Suprapubic skin (tissue), 4 donors: ENCODE measurements around the gene FERMT2. TPM values are rescaled to one million over a fixed set of nuclear protein-coding genes. Genes with fewer than 3 reads are reported as not detected.

Source experiments
- DNase-seq, 2 donors: peaks; one replicate each; pipeline ENCODE4 v3.0.0-alpha.2; 2019; ENCODE audit warnings: low spot score in 2 of 2
- H3K27ac ChIP-seq: fragments of 200-600 bp; sonication (generic); one replicate; pipeline ENCODE4 v1.5.1; 2019
- H3K27me3 ChIP-seq: fragments of 200-600 bp; sonication (generic); one replicate; pipeline ENCODE4 v1.5.1; 2019
- H3K36me3 ChIP-seq: fragments of 200-600 bp; sonication (generic); one replicate; pipeline ENCODE4 v1.5.1; 2019
- H3K4me1 ChIP-seq: fragments of 200-600 bp; sonication (generic); one replicate; pipeline ENCODE4 v1.5.1; 2019
- H3K4me3 ChIP-seq: fragments of 200-600 bp; sonication (generic); one replicate; pipeline ENCODE4 v1.5.1; 2019; ENCODE audit warnings: mild to moderate bottlenecking
- H3K9me3 ChIP-seq: fragments of 200-600 bp; sonication (generic); one replicate; pipeline ENCODE4 v1.5.1; 2019
- CTCF ChIP-seq, 2 donors: fragments of 200-600 bp in 1 of 2; fragments of 450-650 bp in 1 of 2; sonication (generic) in 1 of 2; IDR thresholded peaks; one replicate each; pipeline ENCODE4 v1.5.1; 2016 to 2019; ENCODE audit warnings: antibody characterized with exemption in 2 of 2, mild to moderate bottlenecking in 1 of 2, moderate library complexity in 1 of 2
- EP300 ChIP-seq: sonication (generic); formaldehyde crosslinking; IDR thresholded peaks from one replicate; pipeline ENCODE4 v1.6.1; 2017; ENCODE audit warnings: antibody characterized with exemption
- POLR2A ChIP-seq, 2 donors: fragments of 450-650 bp; IDR thresholded peaks; one replicate each; pipeline ENCODE4 v1.6.1; 2017; ENCODE audit warnings: antibody characterized with exemption in 2 of 2, mild to moderate bottlenecking in 2 of 2, moderate library complexity in 2 of 2
- POLR2AphosphoS5 ChIP-seq, 3 donors: sonication (generic); formaldehyde crosslinking; IDR thresholded peaks; one replicate each; pipeline ENCODE4 v1.6.1; 2017; ENCODE audit warnings: antibody characterized with exemption in 3 of 3
- WGBS: methylation state at CpG from one replicate; pipeline ENCODE4 v1.1.5; 2018; 5-methylcytosine and 5-hydroxymethylcytosine counted together
- total RNA-seq, 4 donors: library from RNA; depleted of rRNA; stranded (reverse); fragments of >200 nt; gene quantifications; one replicate each; pipeline ENCODE4 v1.1.0, GENCODE V29; 2016

The FERMT2 gene
- total RNA-seq, 4 donors from 2014 or later, result 9.1 to 17.7 (median 15.1) TPM

GRCh38 chr14:52877628-52878027 lies 73.2 kb downstream of the FERMT2 start:
- no peak for TF ChIP-seq POLR2AphosphoS5 (IDR thresholded peaks at IDR 0.05)
- no peak for TF ChIP-seq CTCF (IDR thresholded peaks at IDR 0.05)
- no peak for TF ChIP-seq POLR2A (IDR thresholded peaks at IDR 0.05)
- no peak for TF ChIP-seq EP300
- H3K36me3 ChIP-seq, result peaks cover 12% of the 10 kb centered on the region
- peaks cover 8% of the 10 kb centered on the region for H3K4me1 ChIP-seq
- H3K27ac ChIP-seq, result no peak overlapping the region
- no peaks in the 10 kb centered on the region for H3K27me3 ChIP-seq
- no peak for DNase-seq
- H3K4me3 ChIP-seq, result no peak overlapping the region
- no peaks in the 10 kb centered on the region for H3K9me3 ChIP-seq
- WGBS, result 72% methylated on average over 2 of the region's 2 CpGs

DNA sequence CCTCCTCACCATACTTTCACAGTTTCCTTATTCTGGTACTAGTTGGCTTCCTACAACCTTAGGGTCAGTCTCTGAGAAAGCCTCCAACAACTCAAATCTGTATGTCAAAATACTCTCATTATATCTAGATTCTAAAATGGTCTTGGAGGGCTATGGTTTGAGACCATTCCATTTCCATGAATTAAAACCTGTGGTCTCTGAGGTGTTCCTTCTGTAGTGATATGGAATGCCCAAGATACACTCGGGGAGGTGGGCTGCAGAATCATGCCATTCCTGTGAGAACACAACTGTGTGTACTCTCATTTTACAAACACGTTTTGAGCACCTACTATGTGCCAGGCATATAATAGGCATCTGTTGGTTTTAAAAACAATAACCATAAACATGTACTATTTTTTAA lies 74.0 kb downstream of the FERMT2 start:
- 86% methylated on average over 2 of the region's 2 CpGs for WGBS
- H3K4me1 ChIP-seq, result peaks cover 10% of the 10 kb centered on the region
- peaks cover 20% of the 10 kb centered on the region for H3K36me3 ChIP-seq

DNA sequence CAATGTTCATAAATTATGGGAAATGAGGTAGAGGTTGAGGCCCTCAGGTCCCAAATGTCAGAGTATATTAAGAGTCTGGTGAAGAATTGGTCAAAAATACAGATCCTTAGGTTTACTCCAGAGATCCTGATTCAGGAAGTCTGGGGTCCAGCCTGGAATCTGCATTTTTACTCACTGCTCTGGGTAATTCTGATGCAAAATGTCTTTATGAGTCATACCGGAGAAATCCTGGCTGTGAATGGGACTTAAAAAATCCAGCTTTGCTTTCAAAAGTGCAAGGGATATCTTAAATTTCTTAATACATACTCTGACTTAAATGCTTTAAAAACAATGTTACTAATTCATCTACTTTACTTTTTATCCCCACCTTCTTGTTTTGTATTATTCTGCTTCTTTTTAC lies 74.5 kb downstream of the FERMT2 start:
- Histone ChIP-seq H3K27ac (no peak overlapping the region), H3K4me1 (peaks cover 10% of the 10 kb centered on the region), H3K36me3 (peaks cover 25% of the 10 kb centered on the region), H3K4me3 (no peak overlapping the region), H3K27me3 (no peaks in the 10 kb centered on the region), H3K9me3 (no peaks in the 10 kb centered on the region)
- no peak for DNase-seq
- WGBS, result 96% methylated on average over 1 of the region's 1 CpG
- no peak for TF ChIP-seq POLR2A (IDR thresholded peaks at IDR 0.05)
- TF ChIP-seq POLR2AphosphoS5 (IDR thresholded peaks at IDR 0.05), result no peak
- TF ChIP-seq EP300, result no peak

More for the DNA sequence above, 74.0 kb downstream of the FERMT2 start:
- Histone ChIP-seq H3K27me3 (no peaks in the 10 kb centered on the region), H3K4me3 (no peak overlapping the region), H3K27ac (no peak overlapping the region), H3K9me3 (no peaks in the 10 kb centered on the region)
- no peak for DNase-seq
- TF ChIP-seq POLR2AphosphoS5 (IDR thresholded peaks at IDR 0.05) (no peak), CTCF (IDR thresholded peaks at IDR 0.05) (no peak), POLR2A (IDR thresholded peaks at IDR 0.05) (no peak), EP300 (no peak)

GRCh38 chr14:52875707-52876106 lies 75.1 kb downstream of the FERMT2 start:
- peaks cover 31% of the 10 kb centered on the region for H3K36me3 ChIP-seq
- no peak overlapping the region for H3K27ac ChIP-seq
- no peak for DNase-seq
- TF ChIP-seq CTCF (IDR thresholded peaks at IDR 0.05) (no peak), POLR2A (IDR thresholded peaks at IDR 0.05) (no peak), EP300 (no peak), POLR2AphosphoS5 (IDR thresholded peaks at IDR 0.05) (no peak)
- WGBS, result 92% methylated on average over 4 of the region's 4 CpGs
- H3K4me3 ChIP-seq, result no peak overlapping the region
- peaks cover 10% of the 10 kb centered on the region for H3K4me1 ChIP-seq
- H3K27me3 ChIP-seq, result no peaks in the 10 kb centered on the region
- H3K9me3 ChIP-seq, result no peaks in the 10 kb centered on the region

DNA sequence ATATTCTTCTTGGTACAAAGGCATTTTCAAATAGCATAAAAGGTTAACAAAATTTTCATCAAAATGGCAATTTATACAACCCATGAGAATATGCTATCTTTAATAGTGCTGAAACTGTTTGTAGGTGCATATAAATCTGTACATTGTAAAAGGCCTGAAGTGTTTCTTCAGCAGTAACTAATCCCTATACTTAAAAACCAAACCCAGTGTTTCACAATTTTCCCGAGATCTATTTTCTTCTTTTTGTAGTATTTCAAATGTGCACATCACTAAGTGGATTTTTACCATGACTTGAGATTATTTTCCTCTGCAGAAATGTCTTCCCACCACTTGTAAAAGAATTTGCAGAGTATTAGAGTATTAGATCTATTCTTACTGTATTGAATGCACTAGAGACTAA lies 76.5 kb downstream of the FERMT2 start:
- peaks cover 36% of the 10 kb centered on the region for H3K36me3 ChIP-seq
- DNase-seq, result no peak
- TF ChIP-seq EP300 (no peak), CTCF (IDR thresholded peaks at IDR 0.05) (no peak), POLR2AphosphoS5 (IDR thresholded peaks at IDR 0.05) (no peak), POLR2A (IDR thresholded peaks at IDR 0.05) (no peak)
- H3K27me3 ChIP-seq, result no peaks in the 10 kb centered on the region
- H3K4me1 ChIP-seq, result peaks cover 10% of the 10 kb centered on the region
- no peaks in the 10 kb centered on the region for H3K9me3 ChIP-seq
- H3K27ac ChIP-seq, result no peak overlapping the region
- 79% methylated on average over 1 of the region's 1 CpG for WGBS
- H3K4me3 ChIP-seq, result no peak overlapping the region

DNA sequence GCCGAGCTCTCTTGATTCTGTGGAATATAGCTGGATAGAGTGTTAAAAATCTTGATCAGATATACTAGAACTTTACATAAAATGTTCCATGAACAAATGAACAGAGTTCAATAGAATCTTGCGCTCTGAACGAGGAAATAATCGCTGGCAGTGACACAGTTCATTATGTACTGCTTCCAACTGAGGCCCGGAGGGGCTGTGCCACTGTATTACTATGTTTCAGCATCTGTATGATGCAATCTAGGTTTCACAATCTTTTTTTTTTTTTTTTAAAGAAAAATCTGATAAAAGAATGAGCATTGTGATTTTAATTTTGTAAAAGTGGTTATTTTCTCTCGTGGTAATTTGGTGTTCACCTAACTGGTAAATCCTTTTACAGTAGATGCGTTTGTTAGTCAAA lies 77.2 kb downstream of the FERMT2 start:
- 30% methylated on average over 7 of the region's 7 CpGs for WGBS
- TF ChIP-seq EP300 (no peak), POLR2AphosphoS5 (IDR thresholded peaks at IDR 0.05) (peak in 2 of 3 donors; percentile 39 to 57)
- Histone ChIP-seq H3K4me3 (no peak overlapping the region), H3K27me3 (no peaks in the 10 kb centered on the region), H3K36me3 (peaks cover 43% of the 10 kb centered on the region), H3K27ac (no peak overlapping the region), H3K4me1 (peaks cover 10% of the 10 kb centered on the region), H3K9me3 (no peaks in the 10 kb centered on the region)
- DNase-seq, result no peak
